ENCODE results near the gene HDAC1.

GRCh38 chr1:32339363-32339978 is 47.6 kb downstream of the HDAC1 start:
- TF ChIP-seq, protein P1, sequence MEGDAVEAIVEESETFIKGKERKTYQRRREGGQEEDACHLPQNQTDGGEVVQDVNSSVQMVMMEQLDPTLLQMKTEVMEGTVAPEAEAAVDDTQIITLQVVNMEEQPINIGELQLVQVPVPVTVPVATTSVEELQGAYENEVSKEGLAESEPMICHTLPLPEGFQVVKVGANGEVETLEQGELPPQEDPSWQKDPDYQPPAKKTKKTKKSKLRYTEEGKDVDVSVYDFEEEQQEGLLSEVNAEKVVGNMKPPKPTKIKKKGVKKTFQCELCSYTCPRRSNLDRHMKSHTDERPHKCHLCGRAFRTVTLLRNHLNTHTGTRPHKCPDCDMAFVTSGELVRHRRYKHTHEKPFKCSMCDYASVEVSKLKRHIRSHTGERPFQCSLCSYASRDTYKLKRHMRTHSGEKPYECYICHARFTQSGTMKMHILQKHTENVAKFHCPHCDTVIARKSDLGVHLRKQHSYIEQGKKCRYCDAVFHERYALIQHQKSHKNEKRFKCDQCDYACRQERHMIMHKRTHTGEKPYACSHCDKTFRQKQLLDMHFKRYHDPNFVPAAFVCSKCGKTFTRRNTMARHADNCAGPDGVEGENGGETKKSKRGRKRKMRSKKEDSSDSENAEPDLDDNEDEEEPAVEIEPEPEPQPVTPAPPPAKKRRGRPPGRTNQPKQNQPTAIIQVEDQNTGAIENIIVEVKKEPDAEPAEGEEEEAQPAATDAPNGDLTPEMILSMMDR (IDR thresholded peaks at IDR 0.05): no peak
- no peak for TF ChIP-seq POLR2A (IDR thresholded peaks at IDR 0.05)

Data from heart left ventricle (tissue), 13 donors.